22Rv1 (cell line): Measurements from ENCODE around the gene CABLES2.

Experiments
- CTCF ChIP-seq: fragments of 450-650 bp; IDR thresholded peaks from 2 replicates; pipeline ENCODE4 v1.5.1; 2017; ENCODE audit warnings: mild to moderate bottlenecking
- ZFX ChIP-seq: fragments of 450-650 bp; IDR thresholded peaks from 2 replicates; pipeline ENCODE4 v1.6.1; 2017; ENCODE audit warnings: antibody characterized with exemption, borderline replicate concordance

DNA sequence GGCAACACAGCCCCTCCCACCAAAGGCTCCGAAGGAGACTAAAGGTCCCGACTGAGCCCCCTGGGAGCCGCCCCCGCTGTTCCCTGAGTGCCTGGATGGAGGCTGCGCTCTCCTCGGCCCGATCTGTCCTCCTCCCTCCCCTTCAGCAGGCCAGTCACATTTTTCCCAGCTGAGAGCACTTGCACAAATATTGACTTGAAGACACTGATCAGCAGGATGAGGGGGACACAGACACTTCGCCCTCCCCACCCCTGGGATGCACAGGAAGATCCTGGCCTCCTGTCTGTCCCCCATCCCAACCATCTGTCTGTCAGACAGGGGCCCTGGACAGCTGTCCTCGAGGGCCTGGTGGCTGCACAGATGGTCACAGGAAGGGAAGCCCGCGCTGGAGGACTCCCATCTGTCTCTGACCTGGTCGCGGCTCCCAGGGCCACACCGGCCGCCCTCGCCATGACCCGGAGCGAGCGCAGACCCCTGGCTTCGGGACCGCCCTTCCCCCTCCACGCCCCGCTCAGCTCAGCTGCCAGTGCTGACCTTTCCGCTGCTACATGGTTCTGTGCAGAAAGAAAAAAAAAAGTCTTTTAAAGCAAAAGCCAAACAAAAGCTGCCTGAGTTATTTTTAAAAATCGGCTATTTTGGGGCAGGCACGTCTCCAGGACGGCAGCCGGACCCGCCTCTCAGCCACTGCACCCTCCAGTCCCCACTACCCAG, 51.1 kb downstream of the CABLES2 start:
- no peak for TF ChIP-seq CTCF
- no peak for TF ChIP-seq ZFX
